Activated CD4-positive, alpha-beta T cell treated with anti-CD3 and anti-CD28 coated beads, Interleukin-2, Interleukin-4, amounts not matched to agents 100 ng/mL and 50 ng/mL, durations not matched to agents 16 hours and 8 hours (primary cell): ENCODE data around the gene PIEZO1.

Source experiments
- DNase-seq: peaks from one replicate; pipeline ENCODE4 v3.0.0-alpha.2; 2020; ENCODE audit warnings: low spot score

The PIEZO1 gene

GRCh38 chr16:88733630-88734360 lies 51.2 kb downstream of the PIEZO1 start:
- DNase-seq, result no peak

- no peak for DNase-seq
Observed at GRCh38 chr16:88732961-88733294, 52.1 kb downstream of the PIEZO1 start.

DNA sequence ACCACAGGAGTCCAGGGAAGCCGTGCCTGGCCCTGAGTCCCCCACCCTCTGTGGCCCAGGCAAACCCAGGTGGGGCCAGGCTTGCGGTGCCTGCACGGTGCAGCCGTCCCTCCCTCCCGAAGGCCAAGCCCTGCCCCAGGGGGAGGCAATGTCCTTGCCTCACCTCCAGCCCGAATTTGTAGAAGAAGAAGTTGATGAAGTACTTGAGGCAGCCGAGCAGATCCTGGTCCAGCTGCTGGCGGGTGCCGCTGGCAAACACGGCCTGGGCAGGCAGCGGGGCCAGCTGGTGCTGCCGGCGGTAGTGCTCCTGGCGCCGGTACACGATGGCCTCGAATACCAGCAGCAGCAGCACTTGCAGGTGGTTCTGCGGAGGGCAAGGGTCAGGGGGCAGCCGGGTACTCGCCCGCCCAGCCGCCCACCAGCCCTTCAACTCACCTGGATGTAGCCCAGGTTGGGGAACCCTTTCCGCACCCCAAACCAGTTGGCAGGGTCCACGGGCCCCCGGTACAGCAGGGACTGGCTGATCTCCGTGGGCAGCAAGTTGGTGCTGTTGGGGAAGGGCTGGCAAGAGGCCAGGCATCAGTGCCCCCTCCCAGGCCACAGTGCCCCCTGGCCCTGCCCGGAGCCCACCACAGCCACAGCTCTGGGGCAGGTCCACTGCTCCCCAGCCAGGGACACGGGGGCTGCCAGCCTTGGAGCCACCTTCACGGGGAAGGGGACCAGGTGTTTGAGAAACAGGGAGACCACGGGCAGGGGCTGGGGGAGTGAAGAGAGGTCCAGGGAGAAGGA lies 52.7 kb downstream of the PIEZO1 start:
- no peak for DNase-seq

- no peak for DNase-seq
Observed at GRCh38 chr16:88731699-88732098, 53.3 kb downstream of the PIEZO1 start.

- DNase-seq, result no peak
Observed at GRCh38 chr16:88730632-88731607, 54.1 kb downstream of the PIEZO1 start.

GRCh38 chr16:88727871-88728270 lies 57.1 kb downstream of the PIEZO1 start:
- no peak for DNase-seq

- DNase-seq, result no peak
Observed at GRCh38 chr16:88726981-88727380, 58.0 kb downstream of the PIEZO1 start.

GRCh38 chr16:88726408-88726749 lies 58.6 kb downstream of the PIEZO1 start:
- DNase-seq, result no peak

- DNase-seq, result no peak
Observed at GRCh38 chr16:88725609-88726407, 59.2 kb downstream of the PIEZO1 start.

DNA sequence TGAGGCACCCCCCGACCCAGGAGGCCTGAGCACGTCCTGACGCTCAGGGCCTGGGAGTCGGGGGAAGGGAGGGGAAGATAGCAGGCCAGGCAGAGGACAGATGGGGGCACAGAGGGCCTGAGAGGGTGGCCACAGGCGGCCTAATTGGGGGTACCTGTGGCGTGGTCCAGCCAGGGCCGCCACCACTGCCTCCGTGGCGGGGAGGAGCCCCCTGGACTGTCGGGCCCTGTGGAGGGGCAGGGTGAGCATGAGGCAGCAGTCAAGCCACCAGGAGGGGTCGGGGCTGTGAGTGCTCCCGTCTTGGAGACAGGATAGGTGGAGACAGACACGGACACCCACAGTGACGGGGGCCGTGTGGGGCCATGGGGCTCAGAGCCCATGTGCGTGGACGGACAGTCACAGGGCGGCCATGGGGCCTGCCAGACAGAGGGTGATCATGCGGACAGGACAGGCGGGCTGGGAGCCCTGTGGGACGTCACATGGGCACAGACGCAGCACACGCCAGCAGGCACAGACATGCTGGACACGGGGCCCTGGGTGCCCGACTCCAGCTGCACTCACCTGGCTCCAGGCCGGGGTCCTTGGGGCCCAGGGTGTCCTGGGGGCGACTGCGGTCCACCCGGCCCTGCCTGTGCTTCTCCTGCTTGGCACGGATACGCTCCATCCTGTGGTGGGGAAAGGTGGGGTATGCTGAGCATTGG lies 60.0 kb downstream of the PIEZO1 start:
- no peak for DNase-seq

GRCh38 chr16:88723911-88724310 lies 61.1 kb downstream of the PIEZO1 start:
- no peak for DNase-seq

DNA sequence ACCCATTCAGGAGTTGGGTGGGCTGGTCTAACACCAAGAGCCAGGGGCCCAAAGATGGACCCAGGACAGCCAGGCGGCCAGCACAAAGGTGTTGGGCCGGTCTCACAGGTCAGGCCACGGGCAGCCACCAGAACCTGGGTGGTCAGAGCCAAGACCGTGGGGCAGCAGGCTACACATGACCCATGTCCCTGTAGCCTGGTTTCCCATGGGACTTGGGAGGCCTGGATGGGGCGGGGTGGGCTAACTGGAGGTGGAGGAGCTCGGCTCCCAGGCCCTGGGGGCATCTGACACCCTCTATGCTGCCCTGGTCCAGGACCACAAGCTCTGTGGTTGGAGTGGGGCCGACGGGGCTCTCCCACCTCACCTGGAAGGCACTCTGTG lies 61.5 kb downstream of the PIEZO1 start:
- DNase-seq, result no peak

DNA sequence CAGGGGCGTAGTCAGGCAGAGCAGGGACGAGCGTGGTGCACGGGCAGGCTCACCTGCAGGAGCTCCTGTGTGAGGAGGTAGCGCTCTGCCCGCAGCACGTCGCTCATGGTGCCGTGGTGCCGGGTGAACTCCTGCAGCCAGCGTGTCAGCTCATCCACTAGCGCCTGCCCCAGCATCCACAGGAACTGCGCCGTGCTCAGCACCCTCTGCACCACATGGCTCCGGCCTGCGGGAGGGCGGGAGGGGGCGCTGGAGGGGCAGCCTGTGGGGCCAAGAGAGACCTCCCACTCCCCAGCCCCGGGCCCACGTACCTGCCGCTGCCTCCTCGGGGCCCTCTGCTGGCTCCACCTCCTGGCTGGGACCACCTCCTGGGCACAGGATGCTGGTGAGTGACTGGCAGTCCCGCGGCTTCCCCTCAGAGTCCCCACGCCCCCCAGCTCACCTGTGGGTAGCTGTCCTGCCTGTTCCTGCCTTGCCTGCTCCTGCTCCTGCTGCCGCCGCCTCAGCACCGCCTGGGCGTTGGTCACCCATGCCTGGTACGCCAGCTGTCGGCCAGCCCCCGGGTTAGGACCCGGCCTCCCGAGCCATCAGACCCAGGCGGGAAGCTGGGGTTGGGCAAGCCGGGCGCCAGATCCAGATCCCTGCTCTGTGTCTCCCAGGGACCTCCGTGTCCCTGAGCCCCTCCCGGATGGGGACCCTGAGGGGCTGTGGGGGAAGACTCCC lies 62.1 kb downstream of the PIEZO1 start:
- DNase-seq, result no peak

GRCh38 chr16:88721815-88722755 lies 62.9 kb downstream of the PIEZO1 start:
- no peak for DNase-seq

- no peak for DNase-seq
Observed at GRCh38 chr16:88721236-88721635, 63.8 kb downstream of the PIEZO1 start.

DNA sequence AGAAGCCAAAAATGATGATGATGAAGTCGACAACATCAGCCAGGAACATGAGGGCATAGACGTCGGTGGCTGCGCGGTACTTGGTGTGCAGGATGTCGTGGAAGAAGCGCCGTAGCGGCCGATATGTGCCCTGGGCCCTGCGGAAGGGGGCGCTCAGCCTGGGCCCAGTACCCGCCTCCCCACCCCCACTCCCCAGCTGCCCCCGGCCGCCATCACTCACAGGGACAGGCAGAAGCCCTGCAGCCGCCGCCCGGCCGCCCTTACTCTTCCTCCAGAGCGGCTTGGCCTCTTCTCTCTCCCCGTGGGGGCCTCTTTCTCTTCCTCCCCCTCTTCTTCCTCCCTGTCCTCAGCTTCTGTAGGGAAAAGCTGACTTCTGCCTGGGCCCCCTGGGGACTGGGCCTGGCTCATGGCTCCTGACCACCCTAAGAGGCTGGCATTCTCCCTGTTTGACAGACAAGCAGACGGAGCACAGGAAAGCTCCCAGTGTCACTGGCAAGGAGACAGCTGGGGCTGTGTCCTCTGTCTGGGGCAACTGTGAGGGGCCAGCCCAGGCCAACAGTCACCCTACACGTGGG lies 64.5 kb downstream of the PIEZO1 start:
- DNase-seq, result no peak

GRCh38 chr16:88719933-88720296 lies 65.1 kb downstream of the PIEZO1 start:
- no peak for DNase-seq

- no peak for DNase-seq
Observed at GRCh38 chr16:88719267-88719932, 65.6 kb downstream of the PIEZO1 start.

DNA sequence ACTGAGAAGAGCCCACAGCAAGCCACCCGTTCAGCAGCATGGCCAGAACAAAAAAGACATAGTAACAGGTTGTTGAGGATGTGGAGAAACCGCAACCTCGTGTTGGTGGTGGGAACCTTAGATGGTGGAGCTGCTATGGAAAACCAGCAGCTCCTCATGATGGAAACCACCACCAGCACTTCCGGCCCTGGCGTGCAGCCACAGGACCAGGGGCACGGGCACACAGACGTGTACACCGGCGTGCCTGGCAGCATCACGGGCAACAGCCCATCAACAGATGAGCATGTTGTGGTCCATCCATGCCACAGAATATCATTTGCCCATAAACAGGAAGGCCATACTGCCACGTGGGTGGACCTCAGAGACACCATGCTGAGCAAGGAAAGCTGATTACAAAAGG lies 66.8 kb downstream of the PIEZO1 start:
- no peak for DNase-seq
